K562 (cell line): ENCODE results near the gene TAF1D. TPM values are rescaled to one million over a fixed set of nuclear protein-coding genes. Genes with fewer than 3 reads are reported as not detected.

Source experiments
- ATAC-seq: fragments of 200-7000 bp; cut with Tn5 transposase; 3 replicates; pipeline ENCODE4 v1.9.1; 2020; ENCODE audit warnings: moderate library complexity
- BruUV-seq: library from RNA; stranded (reverse); fragments of 400-500 nt; replicated peaks from 2 replicates; lab custom pipeline; 2021; lab: Mats Ljungman, UMichigan
- CTCF ChIA-PET: fragments of 300-600 bp; formaldehyde crosslinking; extraction: SDS; loops from one replicate; lab custom pipeline; 2021; ENCODE audit warnings: low intra/inter-chr PET ratio; lab: Yijun Ruan, JAX
- POLR2A ChIA-PET: fragments of 300-600, 350-650 bp; sonication (Branson Sonifier 250); formaldehyde crosslinking; extraction: SDS; loops from one replicate; lab custom pipeline; 2021; ENCODE audit warnings: antibody characterized with exemption, inconsistent platforms; lab: Yijun Ruan, JAX
- DNase-seq, 4 experiments: peaks; one replicate each; pipeline versions ENCODE4 v3.0.0 to v3.0.0-alpha.2; 2011 to 2018; ENCODE audit warnings: low spot score in 3 of 4, mixed read lengths in 3 of 4; ENCODE audit errors: extremely low read depth in 1 of 4
- FAIRE-seq: peaks from 2 replicates; lab custom pipeline; 2011; peaks lifted over from hg19 to GRCh38; lab: Jason Lieb, UNC
- H2AFZ ChIP-seq: 2 replicates; pipeline ENCODE4 v1.6.0; 2011; ENCODE audit warnings: low read depth, low read length, control low read depth, inconsistent platforms
- H3K27ac ChIP-seq: fragments of 200-600 bp; 3 replicates; pipeline ENCODE4 v1.8.0; 2011; ENCODE audit warnings: low read depth, mild to moderate bottlenecking, control low read depth, inconsistent platforms, low read length, moderate library complexity, mixed read lengths; ENCODE audit errors: extremely low read depth
- H3K27me3 ChIP-seq, 2 experiments: fragments of 300-600 bp in 1 of 2; 2 replicates in 1 of 2; 3 replicates in 1 of 2; pipeline versions ENCODE4 v1.6.0 to v1.8.0; 2011; ENCODE audit warnings: inconsistent platforms in 2 of 2, low read length in 2 of 2, mild to moderate bottlenecking in 1 of 2, mixed read lengths in 1 of 2, moderate library complexity in 1 of 2; ENCODE audit not compliant: control insufficient read depth in 2 of 2, insufficient read depth in 2 of 2
- H3K36me3 ChIP-seq: fragments of 300-600 bp; 3 replicates; pipeline ENCODE4 v1.8.0; 2011; ENCODE audit warnings: mild to moderate bottlenecking, low read length, inconsistent platforms; ENCODE audit not compliant: control insufficient read depth, insufficient read depth
- H3K4me1 ChIP-seq, 2 experiments: fragments of 200-600 bp in 1 of 2; replicated peaks in 1 of 2; 2 replicates in 1 of 2; 3 replicates in 1 of 2; pipeline versions ENCODE4 v1.5.1 to v1.8.0; 2011; ENCODE audit warnings: inconsistent platforms in 2 of 2, low read length in 2 of 2, mild to moderate bottlenecking in 1 of 2, mixed read lengths in 1 of 2, moderate library complexity in 1 of 2; ENCODE audit not compliant: control insufficient read depth in 2 of 2, insufficient read depth in 2 of 2
- H3K4me2 ChIP-seq: 2 replicates; pipeline ENCODE4 v1.6.1; 2011; ENCODE audit warnings: low read length, control low read depth, inconsistent platforms, mixed read lengths; ENCODE audit not compliant: insufficient read depth
- H3K4me3 ChIP-seq: fragments of 200-600 bp; sonication (generic), shearing (Covaris generic); 2 replicates; pipeline ENCODE4 v1.5.1; 2016; ENCODE audit warnings: control low read depth, inconsistent platforms
- H3K79me2 ChIP-seq: fragments of 200-600 bp; 3 replicates; pipeline ENCODE4 v1.8.0; 2011; ENCODE audit warnings: low read length, inconsistent platforms; ENCODE audit not compliant: control insufficient read depth, insufficient read depth
- H3K9ac ChIP-seq, 2 experiments: 2 replicates each; pipeline versions ENCODE4 v1.6.0 to v1.6.1; 2011; ENCODE audit warnings: low read depth in 2 of 2, low read length in 2 of 2, control low read depth in 1 of 2, inconsistent platforms in 1 of 2, mild to moderate bottlenecking in 1 of 2, mixed read lengths in 1 of 2; ENCODE audit not compliant: insufficient read depth in 1 of 2
- H3K9me1 ChIP-seq: one replicate; pipeline ENCODE4 v1.6.0; 2011; ENCODE audit warnings: inconsistent platforms, mild to moderate bottlenecking, low read length, moderate library complexity; ENCODE audit not compliant: control insufficient read depth, insufficient read depth
- H3K9me3 ChIP-seq: replicated peaks from 2 replicates; pipeline ENCODE4 v1.5.1; 2011; ENCODE audit warnings: low read depth, low read length, inconsistent platforms; ENCODE audit not compliant: control insufficient read depth, insufficient read depth
- H4K20me1 ChIP-seq: replicated peaks from 2 replicates; pipeline ENCODE4 v1.6.1; 2011; ENCODE audit warnings: low read length, inconsistent platforms, mixed read lengths; ENCODE audit not compliant: control insufficient read depth, insufficient read depth
- AFF4 ChIP-seq: sonication (generic); formaldehyde crosslinking; IDR thresholded peaks from 2 replicates; pipeline ENCODE4 v1.8.0; 2023; ENCODE audit warnings: mild to moderate bottlenecking, missing genetic modification reagents
- ARID3A ChIP-seq: IDR thresholded peaks from 2 replicates; pipeline ENCODE4 v1.6.1; 2012; ENCODE audit warnings: low read depth, low read length, improper control_type of control experiment, borderline replicate concordance
- BRF2 ChIP-seq: IDR thresholded peaks from 3 replicates; pipeline ENCODE4 v1.6.1; 2011; ENCODE audit warnings: borderline replicate concordance, mild to moderate bottlenecking; ENCODE audit not compliant: insufficient read length, insufficient read depth
- CC2D1A ChIP-seq: fragments of 450-650 bp; IDR thresholded peaks from 2 replicates; pipeline ENCODE4 v1.6.1; 2017; ENCODE audit warnings: mild to moderate bottlenecking
- FOXJ2 ChIP-seq: fragments of 200-800 bp; sonication (Bioruptor generic); IDR thresholded peaks from 2 replicates; pipeline ENCODE4 v1.6.1; 2016; ENCODE audit warnings: missing genetic modification characterization, missing compliant biosample characterization
- MYC ChIP-seq, 2 experiments: fragments of 250-450 bp in 1 of 2; sonication (Bioruptor Pico) in 1 of 2; IDR thresholded peaks; 2 replicates each; pipeline versions ENCODE4 v1.5.1 to v1.6.1; 2012 to 2021; ENCODE audit warnings: low read depth in 2 of 2, borderline replicate concordance in 1 of 2, improper control_type of control experiment in 1 of 2, low read length in 1 of 2, mild to moderate bottlenecking in 1 of 2, moderate library complexity in 1 of 2
- POLR2A ChIP-seq: fragments of 450-650 bp; conservative IDR thresholded peaks from 2 replicates; pipeline ENCODE4 v1.6.1; 2016
- SIN3A ChIP-seq, 2 experiments: fragments of 150-350 bp in 1 of 2; IDR thresholded peaks; 2 replicates each; pipeline ENCODE4 v1.6.1; 2011 to 2016; ENCODE audit warnings: borderline replicate concordance in 2 of 2, low read depth in 2 of 2, low read length in 2 of 2, mild to moderate bottlenecking in 2 of 2, moderate library complexity in 2 of 2; ENCODE audit not compliant: control insufficient read depth in 1 of 2
- ZNF253 ChIP-seq: fragments of 250-450 bp; sonication (Bioruptor Pico); conservative IDR thresholded peaks from 2 replicates; pipeline ENCODE4 v1.6.1; 2021; ENCODE audit warnings: mild to moderate bottlenecking
- WGBS: fragments of 100-300 bp; shearing (Covaris generic); methylation state at CpG from one replicate; pipeline ENCODE4 v1.1.6; 2016; ENCODE audit warnings: low coverage, mixed read lengths; ENCODE audit not compliant: insufficient coverage; ENCODE audit errors: missing lambda C conversion rate; 5-methylcytosine and 5-hydroxymethylcytosine counted together
- in situ Hi-C: fragments of 300-500 bp; cut with MboI; formaldehyde crosslinking; loops from 4 replicates; pipeline ENCODE4 v1.15.0; 2018; ENCODE audit warnings: inconsistent platforms, mixed read lengths
- intact Hi-C: fragments of 100-400 bp; cut with micrococcal nuclease; formaldehyde crosslinking; loops from 2 replicates; pipeline ENCODE4 v1.14.2; 2022
- polyA plus RNA-seq, 8 experiments: library from polyadenylated mRNA; depleted of rRNA in 4 of 8; stranded (reverse) in 5 of 8; unstranded in 3 of 8; fragments of >200 nt; fragmentation: Nextera tagmentation in 2 of 8; fragmentation: Illumina TruSeq in 1 of 8; extraction: Ambion mirVana in 2 of 8; extraction: Trizol in 1 of 8; gene quantifications; 2 replicates each; pipeline versions ENCODE4 v1.2.1 to v1.2.3, GENCODE V29; 2011 to 2014; ENCODE audit warnings: inconsistent platforms in 1 of 8, missing spikeins in 1 of 8
- total RNA-seq, 7 experiments: library from RNA; depleted of rRNA in 6 of 7; stranded (reverse); fragments of >200 nt in 6 of 7; fragmentation: Illumina TruSeq in 2 of 7; extraction: Trizol in 2 of 7; gene quantifications; 2 replicates each; pipeline versions ENCODE4 v1.2.1 to v1.2.3, GENCODE V29; 2011 to 2021; ENCODE audit warnings: low replicate concordance in 1 of 7

The TAF1D gene
- total and polyA plus RNA-seq, 9 of the 15 experiments (the other 6 are each of a cell fraction or from before 2014, with no cell fraction given): 122 to 347 (median 250) TPM

GRCh38 chr11:93730108-93731107 is 10.9 kb downstream of the TAF1D start (continued):
- TF ChIP-seq AFF4 (CRISPR knock-in tag): no peak
- no peak for TF ChIP-seq CC2D1A
- TF ChIP-seq SIN3A (IDR thresholded peaks at IDR 0.05; ENCODE audit: borderline replicate concordance in 2 of 2, control insufficient read depth in 1 of 2, low read depth in 2 of 2, low read length in 2 of 2): peak in 1 of 2 experiments; percentile 46; a peak in 1 of 4 replicates
- peak; percentile 55 for TF ChIP-seq POLR2A

GRCh38 chr11:93729129-93729616 is 12.1 kb downstream of the TAF1D start:
- no peaks in the 10 kb centered on the region for H3K4me1 ChIP-seq
- CTCF ChIA-PET: no interaction called here
- H3K27ac ChIP-seq: peak overlapping the region; percentile 31; the same call in 1 of the 3 replicates
- WGBS: 70% methylated on average over 5 of the region's 5 CpGs
- H3K27me3 ChIP-seq: no peaks in the 10 kb centered on the region
- H3K4me2 ChIP-seq: no peak overlapping the region
- no peak overlapping the region for H3K4me3 ChIP-seq
- BruUV-seq: no TSS peak
- no peak for FAIRE-seq
- H4K20me1 ChIP-seq: no peaks in the 10 kb centered on the region
- ATAC-seq: peak; percentile 63
- in situ Hi-C loops: no loop called here
- H3K9me1 ChIP-seq: no peaks in the 10 kb centered on the region
- H3K36me3 ChIP-seq: peaks cover 95% of the 10 kb centered on the region
- no peak overlapping the region for H2AFZ ChIP-seq
- no peak overlapping the region for H3K9ac ChIP-seq
- intact Hi-C loops: no loop called here
- no peak for DNase-seq
- peaks cover 22% of the 10 kb centered on the region for H3K79me2 ChIP-seq
- POLR2A ChIA-PET: interaction anchor here (2.2 to 9.3 kb wide), 3 partner anchors 10 to 12 kb away, joined by 8 to 98 read pairs (median 10); partner anchors contain the start of genes C11orf54 and TAF1D
- H3K9me3 ChIP-seq: no peaks in the 10 kb centered on the region
- TF ChIP-seq FOXJ2 (tag) (no peak), POLR2A (peak; percentile 87), SIN3A (IDR thresholded peaks at IDR 0.05; ENCODE audit: borderline replicate concordance in 2 of 2, control insufficient read depth in 1 of 2, low read depth in 2 of 2, low read length in 2 of 2) (no peak), BRF2 (no peak), ZNF253 (CRISPR knock-in tag) (0 out of 2 replicates have a peak, but pooled peaks have one; percentile 3), ARID3A (no peak), MYC (IDR thresholded peaks at IDR 0.05; ENCODE audit: low read depth, low read length) (no peak), MYC (CRISPR knock-in tag; IDR thresholded peaks at IDR 0.05; ENCODE audit: borderline replicate concordance, low read depth) (no peak)
